Measurements from ENCODE around the gene CBFB.

DNA sequence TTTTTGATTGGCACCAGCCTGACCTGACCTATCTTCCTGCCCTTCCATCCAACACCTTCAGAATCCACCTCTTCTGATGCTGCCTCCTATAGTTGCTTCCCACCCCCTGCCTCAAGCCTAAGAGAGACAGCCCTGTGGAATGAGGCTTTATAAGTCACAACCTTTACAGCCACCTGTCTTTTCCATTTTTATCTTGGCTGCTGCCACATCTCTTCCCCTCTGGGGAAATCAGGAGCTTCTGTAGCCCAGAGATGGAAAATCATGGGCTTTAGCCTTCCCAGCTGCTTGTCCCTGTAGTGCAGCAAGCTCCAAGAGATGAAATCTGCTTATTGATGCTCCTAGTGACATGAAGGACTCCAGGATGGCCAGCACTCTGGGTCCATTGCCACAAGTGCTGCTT is 99.5 kb downstream of the CBFB start:
- TF ChIP-seq CTCF (IDR thresholded peaks at IDR 0.05) (no peak), POLR2A (IDR thresholded peaks at IDR 0.05) (no peak), POLR2AphosphoS5 (IDR thresholded peaks at IDR 0.05) (no peak), EP300 (IDR thresholded peaks at IDR 0.05; ENCODE audit: low read depth) (no peak)

Data from transverse colon (tissue), 4 donors.